GM12892 (cell line): ENCODE measurements around the gene CNGA3.
"Not testable (repeated sequence)": the region's sequence is repeated elsewhere in the genome, so short reads cannot be mapped to it uniquely, and the experiment has no call there.

Experiments
- DNase-seq: peaks from one replicate; pipeline ENCODE4 v3.0.0; 2011; ENCODE audit not compliant: insufficient read length
- FAIRE-seq: peaks from 2 replicates; lab custom pipeline; 2011; peaks lifted over from hg19 to GRCh38; lab: Jason Lieb, UNC
- POLR2A ChIP-seq: IDR thresholded peaks from 2 replicates; pipeline ENCODE4 v1.6.1; 2011; ENCODE audit warnings: low read depth, low read length, control low read depth
- POLR2AphosphoS5 ChIP-seq: IDR thresholded peaks from 2 replicates; pipeline ENCODE4 v1.6.1; 2011; ENCODE audit warnings: low read depth, low read length, control low read depth
- TAF1 ChIP-seq: IDR thresholded peaks from 2 replicates; pipeline ENCODE4 v1.6.1; 2011; ENCODE audit warnings: low read depth, mild to moderate bottlenecking, control low read depth, low read length, borderline replicate concordance

Gene CNGA3

GRCh38 chr2:98393354-98393753, 47.1 kb downstream of the CNGA3 start:
- TF ChIP-seq TAF1 (no peak), POLR2AphosphoS5 (no peak), POLR2A (no peak)
- DNase-seq (no peak), FAIRE-seq (no peak)

- no peak for DNase-seq
- TF ChIP-seq POLR2AphosphoS5 (no peak), TAF1 (no peak), POLR2A (no peak)
- FAIRE-seq = no peak
These were observed 48.4 kb downstream of the CNGA3 start for GRCh38 chr2:98394595-98395153.

DNA sequence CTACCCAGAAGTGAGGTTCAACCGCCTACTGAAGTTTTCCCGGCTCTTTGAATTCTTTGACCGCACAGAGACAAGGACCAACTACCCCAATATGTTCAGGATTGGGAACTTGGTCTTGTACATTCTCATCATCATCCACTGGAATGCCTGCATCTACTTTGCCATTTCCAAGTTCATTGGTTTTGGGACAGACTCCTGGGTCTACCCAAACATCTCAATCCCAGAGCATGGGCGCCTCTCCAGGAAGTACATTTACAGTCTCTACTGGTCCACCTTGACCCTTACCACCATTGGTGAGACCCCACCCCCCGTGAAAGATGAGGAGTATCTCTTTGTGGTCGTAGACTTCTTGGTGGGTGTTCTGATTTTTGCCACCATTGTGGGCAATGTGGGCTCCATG, 49.7 kb downstream of the CNGA3 start:
- DNase-seq (no peak), FAIRE-seq (no peak)
- TF ChIP-seq POLR2A (no peak), POLR2AphosphoS5 (no peak), TAF1 (no peak)

GRCh38 chr2:98396745-98397355, 50.6 kb downstream of the CNGA3 start:
- TF ChIP-seq POLR2AphosphoS5 (no peak), POLR2A (no peak), TAF1 (no peak)
- FAIRE-seq = no peak
- DNase-seq = no peak

DNA sequence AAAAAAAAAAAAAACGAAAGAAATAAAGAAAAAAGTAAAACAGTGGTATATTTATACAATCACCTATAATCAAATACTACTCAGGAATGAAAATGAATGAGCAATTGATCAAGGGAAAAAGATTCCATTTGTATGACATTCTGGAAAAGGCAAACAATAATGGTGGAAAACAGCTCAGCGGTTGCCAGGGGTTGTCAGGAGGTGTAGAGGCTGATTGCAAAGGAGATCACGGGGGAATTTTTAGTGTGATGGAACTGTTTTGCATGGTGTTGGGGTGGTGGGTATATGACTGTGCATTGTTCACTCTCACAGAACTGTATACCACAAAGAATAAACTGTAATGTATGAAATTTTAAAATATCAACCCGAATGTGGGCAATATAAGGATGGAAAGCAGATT, 52.9 kb downstream of the CNGA3 start:
- FAIRE-seq (no peak), DNase-seq (no peak)
- TF ChIP-seq POLR2AphosphoS5 = no peak
- TF ChIP-seq TAF1 = no peak
- no peak for TF ChIP-seq POLR2A

DNA sequence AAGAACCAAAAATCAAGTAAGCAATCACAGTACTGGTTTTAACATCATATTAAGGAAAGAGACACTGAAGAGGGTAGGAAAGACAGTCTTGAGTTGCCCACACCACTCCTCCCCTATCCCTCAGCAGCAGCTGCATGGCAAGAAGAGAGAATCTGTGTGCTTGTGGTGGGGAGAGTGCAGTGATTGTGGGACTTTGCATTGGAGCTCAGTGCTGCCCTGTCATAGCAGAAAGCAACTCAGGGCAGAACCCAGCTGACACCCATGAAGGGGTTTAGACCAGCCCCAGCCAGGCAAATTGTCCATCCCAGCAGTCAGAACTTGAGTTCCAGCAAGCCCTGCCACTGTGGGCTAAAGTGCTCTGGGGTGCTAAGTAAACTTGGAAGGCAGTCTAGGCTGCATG, 57.6 kb downstream of the CNGA3 start:
- DNase-seq (no peak), FAIRE-seq (no peak)
- no peak for TF ChIP-seq POLR2A
- TF ChIP-seq TAF1 = no peak
- no peak for TF ChIP-seq POLR2AphosphoS5

- TF ChIP-seq TAF1 (no peak), POLR2A (no peak), POLR2AphosphoS5 (no peak)
- no peak for DNase-seq
- FAIRE-seq = no peak
These were observed 58.4 kb downstream of the CNGA3 start for GRCh38 chr2:98404556-98405250.

GRCh38 chr2:98405301-98405700, 59.0 kb downstream of the CNGA3 start:
- TF ChIP-seq POLR2A = no peak
- TF ChIP-seq POLR2AphosphoS5 = no peak
- TF ChIP-seq TAF1 = no peak
- FAIRE-seq = no peak
- DNase-seq = no peak

- no peak for FAIRE-seq
- TF ChIP-seq TAF1 (no peak), POLR2AphosphoS5 (no peak), POLR2A (no peak)
- no peak for DNase-seq
These were observed 61.9 kb downstream of the CNGA3 start for GRCh38 chr2:98408155-98408554.

DNA sequence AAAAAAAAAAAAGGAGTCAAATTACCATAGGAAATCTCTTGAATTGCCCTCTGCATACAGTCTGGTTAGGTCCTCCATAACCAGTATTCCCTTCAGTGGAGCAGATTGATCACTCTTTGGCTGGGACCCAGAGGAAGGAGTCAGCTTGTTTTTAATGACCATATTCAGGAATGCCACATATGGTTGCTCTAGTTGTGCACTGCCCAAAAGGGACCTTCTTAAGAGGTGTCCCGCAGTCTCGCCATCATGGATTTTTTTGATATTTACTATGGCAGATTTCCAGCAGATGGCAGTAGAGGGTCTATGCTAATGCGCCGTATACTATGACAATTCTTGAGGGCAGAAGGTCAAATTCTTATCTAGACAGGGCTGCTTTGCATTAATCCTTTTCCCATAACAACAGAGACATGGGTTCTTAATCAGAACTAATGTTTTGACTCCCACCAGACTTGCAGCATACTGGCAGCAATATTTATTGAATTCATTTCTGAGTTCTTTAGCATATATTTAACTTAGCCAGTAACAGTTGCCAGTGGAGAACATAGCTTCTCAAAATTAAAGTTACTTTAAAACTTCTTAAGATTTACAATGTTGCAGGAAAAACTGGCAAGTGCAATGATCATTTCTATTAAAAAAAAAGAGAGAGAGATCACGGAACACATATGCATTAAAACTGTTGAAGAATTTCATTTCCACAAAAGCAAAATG, 66.6 kb downstream of the CNGA3 start:
- DNase-seq (no peak), FAIRE-seq (peak; percentile 93)
- TF ChIP-seq POLR2AphosphoS5 (no peak), POLR2A (no peak), TAF1 (no peak)

DNA sequence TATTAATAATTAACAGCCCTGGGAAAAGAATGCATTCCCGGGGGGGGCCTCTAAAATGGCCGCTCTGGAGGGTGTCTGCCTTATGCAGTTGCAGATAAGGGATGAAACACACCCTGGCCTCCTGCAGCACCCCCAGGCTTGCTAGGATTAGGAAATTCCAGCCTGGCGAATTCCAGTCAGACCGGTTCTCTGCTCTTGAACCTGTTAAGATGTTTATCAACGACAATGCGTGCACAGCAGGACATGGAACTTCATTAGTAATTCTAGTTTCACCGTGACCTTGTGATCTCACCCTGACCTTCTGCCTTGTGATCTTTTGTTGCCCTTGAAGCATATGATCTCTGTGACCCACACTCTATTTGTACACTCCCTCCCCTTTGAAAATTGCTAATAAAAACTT, 68.0 kb downstream of the CNGA3 start:
- not testable (repeated sequence) for DNase-seq, FAIRE-seq

DNA sequence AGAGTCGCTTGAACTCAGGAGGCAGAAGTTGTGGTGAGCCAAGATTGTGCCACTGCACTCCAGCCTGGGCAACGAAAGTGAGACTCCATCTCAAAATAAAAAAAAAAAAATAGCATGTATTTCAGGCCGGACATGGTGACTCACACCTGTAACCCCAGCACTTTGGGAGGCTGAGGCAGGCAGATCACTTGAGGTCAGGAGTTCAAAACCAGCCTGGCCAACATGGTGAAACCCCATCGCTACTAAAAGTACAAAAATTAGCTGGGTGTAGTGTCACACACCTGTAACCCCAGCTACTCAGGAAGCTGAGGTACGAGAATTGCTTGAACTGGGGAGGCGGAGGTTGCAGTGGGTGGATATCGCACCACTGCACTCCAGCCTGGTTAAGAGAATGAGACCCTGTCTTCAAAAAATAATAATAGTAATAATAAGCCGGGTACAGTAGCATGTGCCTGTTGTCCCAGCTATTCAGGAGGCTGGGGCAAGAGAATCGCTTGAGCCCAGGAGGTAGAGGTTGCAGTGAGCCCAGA, 69.5 kb downstream of the CNGA3 start:
- FAIRE-seq, DNase-seq: not testable (repeated sequence)
